ENCODE measurements around the gene LRRTM3. TPM values are rescaled to one million over a fixed set of nuclear protein-coding genes. Genes with fewer than 3 reads are reported as not detected.

The LRRTM3 gene
- total RNA-seq, 3 donors from 2014 or later = not detected

DNA sequence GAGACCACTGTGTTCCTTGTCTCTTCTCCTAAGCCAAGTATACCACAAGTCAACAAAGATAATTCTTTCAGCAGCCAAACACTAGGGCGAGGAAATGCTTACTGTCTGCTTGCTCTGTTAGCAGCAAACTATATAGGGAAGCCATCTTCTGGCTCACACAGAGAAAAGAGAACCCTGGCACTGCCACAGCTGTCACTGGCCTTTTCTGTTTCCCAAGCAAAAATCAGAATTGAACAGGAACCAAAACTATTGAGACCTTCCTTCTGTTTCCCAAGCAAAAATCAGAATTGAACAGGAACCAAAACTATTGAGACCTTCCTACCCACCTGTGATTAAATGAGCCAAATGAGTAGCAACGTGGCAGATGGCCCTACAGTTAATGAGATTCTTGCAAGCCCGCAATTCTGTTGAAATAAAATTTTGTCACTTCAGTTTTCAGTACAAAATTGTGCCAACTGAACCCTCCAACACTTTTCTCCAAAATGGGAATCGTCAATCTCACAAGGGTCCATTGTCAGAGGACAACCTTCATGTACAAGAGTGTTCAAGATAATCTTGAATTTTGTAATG, 54.5 kb downstream of the LRRTM3 start:
- Mint-ChIP-seq H3K4me1 (ENCODE audit: low read depth) (no peaks in the 10 kb centered on the region), H3K9me3 (no peaks in the 10 kb centered on the region), H3K36me3 (ENCODE audit: insufficient read depth) (no peaks in the 10 kb centered on the region), H3K4me3 (no peak overlapping the region), H3K27me3 (ENCODE audit: low read depth) (no peaks in the 10 kb centered on the region)
- ATAC-seq (no peak), DNase-seq (no peak)

DNA sequence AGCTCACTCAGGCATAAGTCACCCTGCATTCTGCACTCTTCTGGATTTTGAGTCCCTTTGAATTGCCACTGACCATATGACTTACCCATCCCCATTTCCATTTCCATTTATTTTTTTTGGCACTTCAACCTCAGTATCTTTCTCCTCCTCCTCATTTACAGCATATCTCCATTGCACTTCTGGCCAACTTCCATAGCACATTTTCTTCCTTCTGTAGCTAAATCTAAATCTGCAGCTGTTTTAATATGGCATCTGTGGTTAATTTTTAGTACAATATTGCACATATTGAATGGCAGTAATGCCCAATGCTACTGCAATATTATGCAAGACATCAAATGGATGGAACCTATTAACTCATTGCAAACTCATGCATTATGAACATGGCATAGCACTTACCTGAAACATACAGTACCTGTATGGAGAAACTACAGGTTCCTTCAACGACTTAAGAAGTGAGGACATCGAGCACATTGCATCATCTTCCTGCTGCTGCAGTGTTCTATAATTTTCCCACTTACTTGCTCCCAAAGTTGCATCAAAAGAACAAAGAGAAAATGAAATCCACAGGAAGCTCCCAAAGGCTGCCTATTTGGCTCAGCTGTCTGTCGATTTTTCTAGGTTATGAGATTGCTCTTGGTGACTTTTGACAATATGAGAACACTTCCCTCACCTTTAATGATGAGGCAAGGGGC, 55.7 kb downstream of the LRRTM3 start:
- Mint-ChIP-seq H3K4me1 (ENCODE audit: low read depth) (no peaks in the 10 kb centered on the region), H3K9me3 (no peaks in the 10 kb centered on the region), H3K27me3 (ENCODE audit: low read depth) (no peaks in the 10 kb centered on the region), H3K36me3 (ENCODE audit: insufficient read depth) (no peaks in the 10 kb centered on the region), H3K4me3 (no peak overlapping the region)
- no peak for DNase-seq
- ATAC-seq = no peak

DNA sequence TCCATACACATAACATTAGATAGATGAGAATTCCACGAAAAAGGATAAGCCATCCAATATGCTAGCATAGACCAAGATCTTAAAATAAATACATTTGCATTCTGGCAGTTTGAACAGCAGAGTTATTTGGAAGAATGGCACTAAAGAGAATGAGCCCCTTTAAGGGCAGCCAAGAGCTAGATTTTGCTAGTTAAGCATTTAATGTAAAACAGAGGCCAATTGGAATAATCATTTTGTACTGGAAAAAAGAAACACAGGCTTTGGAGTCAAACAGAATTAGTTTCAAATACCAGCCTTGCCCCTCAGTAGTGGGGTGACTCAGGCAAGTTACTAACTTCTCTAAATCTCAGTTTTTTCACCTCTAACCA, 56.2 kb downstream of the LRRTM3 start:
- Mint-ChIP-seq H3K27me3 (ENCODE audit: low read depth) (no peaks in the 10 kb centered on the region), H3K36me3 (ENCODE audit: insufficient read depth) (no peaks in the 10 kb centered on the region), H3K9me3 (peaks cover 4% of the 10 kb centered on the region), H3K4me3 (no peak overlapping the region), H3K4me1 (ENCODE audit: low read depth) (no peaks in the 10 kb centered on the region)
- DNase-seq (no peak), ATAC-seq (no peak)

DNA sequence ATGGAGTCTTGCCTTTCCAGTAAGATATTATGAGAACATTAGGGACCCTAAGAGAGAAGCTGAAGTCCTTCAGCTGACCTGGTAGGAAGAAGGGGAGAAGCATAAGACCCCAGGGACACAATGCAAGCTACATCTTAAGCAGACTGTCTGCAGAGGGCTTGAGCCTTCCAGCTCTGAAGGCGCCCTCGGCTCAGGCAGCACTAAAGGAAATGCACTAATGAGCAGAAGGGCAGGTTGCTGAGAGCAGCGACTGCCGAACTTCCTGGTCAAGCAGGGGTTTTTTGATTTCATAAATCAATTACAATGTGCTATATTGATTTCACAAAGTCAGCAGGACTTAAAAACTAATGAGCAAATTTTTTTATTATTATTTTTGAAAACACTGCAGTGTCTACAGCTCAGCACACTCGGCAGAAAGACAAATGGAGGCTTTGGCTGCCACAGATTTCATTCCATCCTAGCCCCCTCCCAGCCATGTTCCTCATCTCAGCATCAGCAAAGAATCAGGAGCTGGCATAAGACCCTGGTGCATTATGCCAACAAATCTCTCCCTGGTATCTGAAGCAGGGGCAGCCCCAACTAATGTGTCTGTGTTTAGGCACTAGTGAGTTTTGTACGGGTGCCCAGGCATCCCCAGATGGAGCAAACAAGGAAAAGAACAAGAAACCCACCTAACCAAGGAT, 57.1 kb downstream of the LRRTM3 start:
- ATAC-seq (no peak), DNase-seq (no peak)
- Mint-ChIP-seq H3K4me3 (no peak overlapping the region), H3K9me3 (peaks cover 5% of the 10 kb centered on the region), H3K36me3 (ENCODE audit: insufficient read depth) (no peaks in the 10 kb centered on the region), H3K4me1 (ENCODE audit: low read depth) (no peaks in the 10 kb centered on the region), H3K27me3 (ENCODE audit: low read depth) (no peaks in the 10 kb centered on the region)

DNA sequence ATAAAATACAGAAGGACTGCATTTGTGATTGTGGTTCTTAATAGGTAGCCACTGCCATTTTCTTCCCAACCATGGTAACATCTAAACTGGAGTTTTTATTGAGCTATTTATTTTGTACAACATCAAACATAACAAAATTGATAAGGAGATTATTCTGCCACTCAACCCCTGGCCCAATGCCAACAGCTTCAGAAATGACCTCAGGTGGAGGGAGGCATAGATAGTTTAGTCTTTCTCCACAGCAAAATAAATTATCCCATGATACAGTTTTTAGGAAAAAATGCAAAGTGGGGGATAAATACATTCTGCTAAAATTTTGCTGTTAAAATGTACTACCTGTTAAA, 57.6 kb downstream of the LRRTM3 start:
- H3K4me1 Mint-ChIP-seq (ENCODE audit: low read depth) = no peaks in the 10 kb centered on the region
- peaks cover 5% of the 10 kb centered on the region for H3K9me3 Mint-ChIP-seq
- H3K4me3 Mint-ChIP-seq = no peak overlapping the region
- DNase-seq (no peak), ATAC-seq (no peak)
- no peaks in the 10 kb centered on the region for H3K36me3 Mint-ChIP-seq (ENCODE audit: insufficient read depth)
- no peaks in the 10 kb centered on the region for H3K27me3 Mint-ChIP-seq (ENCODE audit: low read depth)

DNA sequence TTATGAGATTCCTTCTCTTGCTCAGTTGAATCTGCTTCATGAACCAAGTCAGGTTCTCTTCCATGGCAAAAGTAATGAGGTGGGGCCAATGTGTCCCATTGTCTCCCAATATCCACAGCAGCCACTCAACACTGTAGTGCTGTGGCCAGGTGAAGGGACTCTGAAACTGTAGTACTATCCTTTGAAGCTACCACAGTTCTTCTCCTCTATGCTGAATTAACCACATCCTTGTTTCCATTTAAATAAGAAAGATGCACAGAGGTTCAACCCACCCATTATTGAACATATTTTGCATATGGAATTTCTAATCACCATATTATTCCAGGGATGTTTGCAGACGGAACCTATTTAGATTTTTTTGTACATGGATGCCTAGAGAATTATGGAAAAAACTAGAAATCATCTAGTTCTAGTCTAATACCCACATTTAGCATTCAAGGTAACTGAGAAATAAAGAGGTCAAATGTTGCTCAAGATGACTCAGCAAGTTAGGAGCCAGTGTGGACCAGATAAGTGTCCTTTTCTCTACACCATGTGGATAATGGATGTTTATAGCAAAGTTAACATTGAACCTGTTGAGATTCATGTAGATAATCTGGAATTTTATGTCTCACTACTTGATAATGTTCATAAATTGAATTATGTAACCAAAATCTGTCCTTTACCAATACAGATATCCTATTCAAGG, 64.5 kb downstream of the LRRTM3 start:
- H3K27me3 Mint-ChIP-seq (ENCODE audit: low read depth) = peaks cover 2% of the 10 kb centered on the region
- no peak for ATAC-seq

DNA sequence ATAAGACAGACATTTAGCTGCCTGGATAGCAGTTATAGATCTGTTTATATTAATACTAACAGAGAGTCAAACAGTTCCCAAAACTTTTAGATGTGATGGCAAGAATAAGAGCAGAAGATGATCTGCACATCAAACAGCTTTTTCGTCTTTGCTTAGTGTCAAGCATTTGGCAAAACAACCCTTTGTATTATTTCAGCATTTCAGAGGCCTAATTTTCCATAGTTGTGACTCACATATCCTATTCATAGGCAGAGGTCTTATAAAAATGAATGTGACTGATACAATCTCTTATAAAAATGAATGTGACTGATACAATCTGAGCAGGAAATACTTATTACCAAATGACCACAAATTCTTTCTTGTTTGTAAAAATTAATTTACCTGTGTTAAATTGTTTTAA, 71.2 kb downstream of the LRRTM3 start:
- DNase-seq = no peak

More for the DNA sequence above, 64.5 kb downstream of the LRRTM3 start:
- H3K9me3 Mint-ChIP-seq = peaks cover 5% of the 10 kb centered on the region
- no peak for DNase-seq
- H3K4me3 Mint-ChIP-seq = no peak overlapping the region
- no peaks in the 10 kb centered on the region for H3K4me1 Mint-ChIP-seq (ENCODE audit: low read depth)
- no peaks in the 10 kb centered on the region for H3K36me3 Mint-ChIP-seq (ENCODE audit: insufficient read depth)

DNA sequence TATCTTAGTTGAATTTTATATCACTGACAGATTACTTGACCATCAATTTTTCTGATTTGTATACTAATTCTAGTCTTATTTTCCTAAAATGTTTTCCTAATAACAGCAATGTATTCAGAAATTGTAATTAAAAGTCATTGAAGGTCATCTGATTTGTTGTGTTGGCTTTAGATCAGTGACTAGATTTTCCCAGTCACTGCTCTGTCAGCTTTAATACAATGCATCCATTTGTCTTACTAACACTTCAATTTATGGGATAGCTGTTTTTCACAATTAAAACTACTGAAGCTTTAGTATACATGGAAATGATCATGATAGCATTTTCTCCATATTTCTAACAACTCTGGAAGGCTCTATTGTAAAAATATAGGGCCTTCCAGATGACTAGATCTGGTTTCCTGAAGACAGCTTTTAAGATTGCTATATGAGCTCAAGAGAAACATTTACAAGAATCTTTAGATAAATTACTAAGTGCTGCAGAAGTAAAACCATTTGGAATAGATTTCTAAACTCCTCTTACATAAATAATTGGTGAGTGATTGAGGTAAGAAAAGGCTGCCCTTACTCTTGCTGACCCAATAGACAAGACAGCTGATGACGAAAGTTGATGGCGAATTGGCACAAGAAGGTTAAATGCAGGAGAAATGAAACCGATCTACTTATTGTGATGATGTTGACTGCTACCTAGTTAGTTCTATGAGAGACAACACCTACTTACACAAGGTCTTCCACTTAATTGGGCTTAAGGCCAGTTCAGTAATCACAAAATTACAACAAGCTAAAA, 74.1 kb downstream of the LRRTM3 start:
- no peak for ATAC-seq
- peaks cover 2% of the 10 kb centered on the region for H3K27me3 Mint-ChIP-seq (ENCODE audit: low read depth)
- no peaks in the 10 kb centered on the region for H3K4me1 Mint-ChIP-seq (ENCODE audit: low read depth)
- H3K36me3 Mint-ChIP-seq (ENCODE audit: insufficient read depth) = no peaks in the 10 kb centered on the region
- no peaks in the 10 kb centered on the region for H3K9me3 Mint-ChIP-seq
- DNase-seq = no peak
- H3K4me3 Mint-ChIP-seq = no peak overlapping the region

More for the DNA sequence above, 71.2 kb downstream of the LRRTM3 start:
- Mint-ChIP-seq H3K27me3 (ENCODE audit: low read depth) (peaks cover 2% of the 10 kb centered on the region), H3K36me3 (ENCODE audit: insufficient read depth) (no peaks in the 10 kb centered on the region), H3K4me1 (ENCODE audit: low read depth) (no peaks in the 10 kb centered on the region), H3K9me3 (no peaks in the 10 kb centered on the region), H3K4me3 (no peak overlapping the region)
- no peak for ATAC-seq

DNA sequence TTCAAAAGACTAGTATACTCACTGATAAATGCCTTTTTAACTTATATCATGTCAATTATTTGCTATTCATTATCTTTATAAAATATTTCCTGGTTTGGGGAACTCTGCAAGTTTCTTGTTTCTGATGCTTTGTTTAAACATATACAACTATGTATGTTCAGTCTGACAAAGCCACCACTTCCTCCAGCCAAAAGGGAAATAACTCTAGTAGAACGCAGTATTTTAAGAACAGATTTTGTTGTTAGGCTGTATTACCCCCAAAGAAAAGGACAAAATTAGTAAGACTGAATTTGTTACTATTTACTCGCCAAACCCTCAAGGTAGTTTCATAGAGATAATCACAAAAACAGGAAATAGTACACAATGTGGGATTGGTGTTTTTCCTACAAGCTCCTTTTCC, 78.9 kb downstream of the LRRTM3 start:
- no peaks in the 10 kb centered on the region for H3K36me3 Mint-ChIP-seq (ENCODE audit: insufficient read depth)
- no peaks in the 10 kb centered on the region for H3K27me3 Mint-ChIP-seq (ENCODE audit: low read depth)
- no peak for ATAC-seq
- DNase-seq = no peak
- peaks cover 1% of the 10 kb centered on the region for H3K9me3 Mint-ChIP-seq
- no peak overlapping the region for H3K4me3 Mint-ChIP-seq
- no peaks in the 10 kb centered on the region for H3K4me1 Mint-ChIP-seq (ENCODE audit: low read depth)

DNA sequence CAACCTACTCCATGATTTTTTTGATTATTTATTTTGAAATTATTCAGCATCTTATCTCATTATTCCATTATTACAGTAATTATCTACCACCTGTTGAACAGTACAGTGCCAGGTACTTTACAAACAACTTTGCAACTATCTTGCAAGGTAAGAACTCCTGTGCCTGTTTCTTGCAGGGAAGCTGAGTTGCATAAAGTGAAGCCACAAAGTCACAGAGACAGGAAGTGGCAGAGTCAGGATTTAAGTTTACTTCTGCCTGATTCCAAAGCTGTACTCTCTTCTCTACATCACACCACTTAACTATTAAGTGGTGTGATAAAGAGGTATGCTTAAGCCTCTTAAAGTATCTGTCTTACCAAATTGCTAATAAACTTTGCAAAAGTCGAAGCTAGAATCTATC, 80.1 kb downstream of the LRRTM3 start:
- Mint-ChIP-seq H3K4me3 (no peak overlapping the region), H3K36me3 (ENCODE audit: insufficient read depth) (no peaks in the 10 kb centered on the region), H3K27me3 (ENCODE audit: low read depth) (no peaks in the 10 kb centered on the region), H3K4me1 (ENCODE audit: low read depth) (no peaks in the 10 kb centered on the region), H3K9me3 (peaks cover 3% of the 10 kb centered on the region)
- ATAC-seq = no peak
- DNase-seq = no peak

DNA sequence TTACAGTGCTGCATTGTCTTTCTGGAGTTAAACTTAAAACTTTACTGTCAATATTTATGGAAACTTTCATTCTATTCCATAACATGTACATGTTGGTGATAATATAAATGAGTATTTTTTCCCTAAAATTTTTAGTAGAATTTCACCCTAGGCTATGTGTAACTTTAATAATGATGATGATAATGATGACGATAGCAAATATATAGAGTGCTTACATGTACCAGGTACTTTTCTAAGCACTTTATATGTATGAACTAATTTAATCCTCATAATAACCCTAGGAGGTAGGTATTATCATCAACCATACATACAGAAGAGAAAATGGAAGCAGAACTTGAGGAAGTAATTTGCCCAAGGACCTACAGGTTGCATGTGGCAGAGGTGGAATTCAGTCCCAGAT, 85.6 kb downstream of the LRRTM3 start:
- Mint-ChIP-seq H3K36me3 (ENCODE audit: insufficient read depth) (no peaks in the 10 kb centered on the region), H3K9me3 (peaks cover 3% of the 10 kb centered on the region), H3K4me1 (ENCODE audit: low read depth) (no peaks in the 10 kb centered on the region), H3K27me3 (ENCODE audit: low read depth) (no peaks in the 10 kb centered on the region), H3K4me3 (no peak overlapping the region)
- no peak for DNase-seq
- ATAC-seq = no peak

DNA sequence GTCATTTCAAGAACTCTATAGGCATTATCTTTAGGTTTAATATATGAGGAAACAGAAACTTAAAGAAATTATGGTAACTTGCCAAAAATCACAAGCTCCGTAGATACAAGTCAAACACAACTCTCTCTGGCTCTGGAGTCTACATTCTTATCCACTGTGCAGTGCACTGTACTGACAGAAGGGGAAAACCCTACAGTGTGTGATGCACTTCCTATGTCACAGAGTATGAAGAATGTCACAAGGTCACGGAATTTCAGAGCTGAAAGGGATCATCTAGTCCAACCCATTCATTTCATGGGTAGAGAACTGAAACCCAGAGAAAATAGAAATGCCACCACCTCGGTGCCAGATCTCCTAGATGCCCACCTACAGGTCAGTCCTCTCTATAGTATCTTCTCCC, 86.1 kb downstream of the LRRTM3 start:
- Mint-ChIP-seq H3K36me3 (ENCODE audit: insufficient read depth) (no peaks in the 10 kb centered on the region), H3K27me3 (ENCODE audit: low read depth) (no peaks in the 10 kb centered on the region), H3K4me3 (no peak overlapping the region), H3K4me1 (ENCODE audit: low read depth) (no peaks in the 10 kb centered on the region), H3K9me3 (peaks cover 3% of the 10 kb centered on the region)
- ATAC-seq = no peak
- no peak for DNase-seq

DNA sequence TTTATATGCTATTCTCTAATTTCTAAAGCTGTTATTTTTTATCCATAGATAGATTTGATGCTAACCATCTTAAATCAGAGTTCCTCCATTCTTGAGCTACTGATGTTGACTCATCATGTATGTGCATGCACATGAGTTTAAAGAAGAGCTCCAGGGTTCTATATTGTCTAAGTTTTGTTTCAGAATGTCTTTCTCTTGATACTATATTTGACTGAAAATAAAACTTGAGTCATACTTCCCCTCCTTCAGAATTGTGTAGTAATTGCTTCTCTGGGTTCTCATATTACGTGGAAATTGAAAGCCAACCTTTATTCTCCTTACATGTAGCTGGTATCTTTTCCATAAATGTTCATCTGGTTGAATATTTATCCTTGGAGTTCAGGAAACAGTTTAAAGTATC, 89.4 kb downstream of the LRRTM3 start:
- no peaks in the 10 kb centered on the region for H3K36me3 Mint-ChIP-seq (ENCODE audit: insufficient read depth)
- ATAC-seq = peak; percentile 30 to 32
- no peak for DNase-seq
- no peaks in the 10 kb centered on the region for H3K9me3 Mint-ChIP-seq
- H3K27me3 Mint-ChIP-seq (ENCODE audit: low read depth) = no peaks in the 10 kb centered on the region
- no peak overlapping the region for H3K4me3 Mint-ChIP-seq
- no peaks in the 10 kb centered on the region for H3K4me1 Mint-ChIP-seq (ENCODE audit: low read depth)

DNA sequence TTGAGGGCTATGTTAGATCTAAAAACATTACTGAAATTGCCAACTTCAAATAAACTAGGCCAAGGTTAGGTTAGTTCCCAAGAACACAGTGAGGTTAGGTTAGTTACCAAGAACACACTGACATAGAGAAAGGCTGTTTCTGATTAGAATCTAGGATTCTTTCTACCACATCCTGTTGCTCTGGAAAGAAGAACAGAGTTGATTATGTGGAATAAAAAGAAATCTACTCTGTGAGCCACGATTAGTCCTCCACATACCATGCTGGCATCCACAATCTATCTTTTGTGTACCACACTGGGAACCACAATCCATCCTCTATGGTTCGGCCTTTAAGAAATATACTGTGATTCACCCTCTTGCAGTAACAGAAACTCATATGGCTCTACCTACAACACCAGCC, 91.4 kb downstream of the LRRTM3 start:
- H3K9me3 Mint-ChIP-seq = no peaks in the 10 kb centered on the region
- DNase-seq (no peak), ATAC-seq (no peak)

More for the DNA sequence above, 91.4 kb downstream of the LRRTM3 start:
- no peaks in the 10 kb centered on the region for H3K4me1 Mint-ChIP-seq (ENCODE audit: low read depth)
- H3K4me3 Mint-ChIP-seq = no peak overlapping the region
- no peaks in the 10 kb centered on the region for H3K27me3 Mint-ChIP-seq (ENCODE audit: low read depth)
- H3K36me3 Mint-ChIP-seq (ENCODE audit: insufficient read depth) = no peaks in the 10 kb centered on the region
